WTC11 (cell line): ENCODE data around the gene GNAO1. TPM values are rescaled to one million over a fixed set of nuclear protein-coding genes. Genes with fewer than 3 reads are reported as not detected.

Source experiments
- ATAC-seq: fragments of 200-7000 bp; cut with Tn5 transposase; 2 replicates; pipeline ENCODE4 v1.10.0; 2021; ENCODE audit warnings: mild to moderate bottlenecking, moderate library complexity
- CTCF ChIA-PET: fragments of 300-600 bp; sonication (Branson Sonifier 250); formaldehyde crosslinking; loops from one replicate; lab custom pipeline; 2021; ENCODE audit warnings: antibody characterized with exemption; lab: Charles Lee
- POLR2A ChIA-PET: fragments of 350-600 bp; sonication (Branson Sonifier 250); formaldehyde crosslinking; loops from one replicate; lab custom pipeline; 2021; ENCODE audit warnings: antibody characterized with exemption; lab: Charles Lee
- DNase-seq: peaks from one replicate; pipeline ENCODE4 v3.0.0; 2021; ENCODE audit warnings: low spot score
- H3K27ac Mint-ChIP-seq: 2 replicates; pipeline ENCODE4 v1.8.0; 2021; ENCODE audit warnings: mixed read lengths
- H3K27me3 Mint-ChIP-seq: 2 replicates; pipeline ENCODE4 v1.8.0; 2021; ENCODE audit warnings: low read depth, mild to moderate bottlenecking, moderate library complexity, mixed read lengths
- H3K36me3 Mint-ChIP-seq: 2 replicates; pipeline ENCODE4 v1.8.0; 2021; ENCODE audit warnings: mixed read lengths
- H3K4me1 Mint-ChIP-seq: 2 replicates; pipeline ENCODE4 v1.8.0; 2022; ENCODE audit warnings: mixed read lengths
- H3K4me3 Mint-ChIP-seq: 2 replicates; pipeline ENCODE4 v1.8.0; 2021; ENCODE audit warnings: mild to moderate bottlenecking, moderate library complexity, mixed read lengths
- H3K9me3 Mint-ChIP-seq: 2 replicates; pipeline ENCODE4 v1.8.0; 2021; ENCODE audit warnings: mixed read lengths
- ARID4B ChIP-seq: sonication (generic); formaldehyde crosslinking; IDR thresholded peaks from 2 replicates; pipeline ENCODE4 v1.8.0; 2023; ENCODE audit warnings: missing genetic modification reagents, mild to moderate bottlenecking, borderline replicate concordance
- CREB1 ChIP-seq: sonication (generic); formaldehyde crosslinking; IDR thresholded peaks from 2 replicates; pipeline ENCODE4 v1.8.0; 2023; ENCODE audit warnings: mild to moderate bottlenecking, missing genetic modification reagents
- ELF4 ChIP-seq: sonication (generic); formaldehyde crosslinking; IDR thresholded peaks from 2 replicates; pipeline ENCODE4 v1.8.1; 2022; ENCODE audit warnings: low read depth, mild to moderate bottlenecking, moderate library complexity, missing genetic modification reagents
- ERG ChIP-seq: fragments of 250-450 bp; sonication (Bioruptor Pico); IDR thresholded peaks from 2 replicates; pipeline ENCODE4 v1.8.0; 2021; ENCODE audit warnings: mild to moderate bottlenecking
- GTF2I ChIP-seq: fragments of 250-450 bp; sonication (Bioruptor Pico); conservative IDR thresholded peaks from 2 replicates; pipeline ENCODE4 v1.4.0; 2021; ENCODE audit warnings: mild to moderate bottlenecking
- HMGA2 ChIP-seq: fragments of 250-450 bp; sonication (Bioruptor Pico); IDR thresholded peaks from 2 replicates; pipeline ENCODE4 v1.4.0; 2021; ENCODE audit warnings: mild to moderate bottlenecking, moderate library complexity
- MYBL2 ChIP-seq: sonication (generic); formaldehyde crosslinking; IDR thresholded peaks from 2 replicates; pipeline ENCODE4 v1.8.1; 2023; ENCODE audit warnings: mild to moderate bottlenecking, moderate library complexity, missing genetic modification reagents
- NFATC4 ChIP-seq: fragments of 250-450 bp; sonication (Bioruptor Pico); IDR thresholded peaks from 2 replicates; pipeline ENCODE4 v1.9.0; 2021; ENCODE audit warnings: mild to moderate bottlenecking
- NFE2L1 ChIP-seq: sonication (generic); formaldehyde crosslinking; IDR thresholded peaks from 2 replicates; pipeline ENCODE4 v1.8.1; 2023; ENCODE audit warnings: missing genetic modification reagents
- PRRX2 ChIP-seq: fragments of 250-450 bp; sonication (Bioruptor Pico); IDR thresholded peaks from 2 replicates; pipeline ENCODE4 v1.8.0; 2021; ENCODE audit warnings: mild to moderate bottlenecking
- RELA ChIP-seq: sonication (generic); formaldehyde crosslinking; IDR thresholded peaks from 2 replicates; pipeline ENCODE4 v1.8.1; 2022; ENCODE audit warnings: missing genetic modification reagents, mild to moderate bottlenecking, borderline replicate concordance
- SMAD4 ChIP-seq: sonication (generic); formaldehyde crosslinking; IDR thresholded peaks from 2 replicates; pipeline ENCODE4 v1.8.0; 2022; ENCODE audit warnings: mild to moderate bottlenecking, missing genetic modification reagents
- SP1 ChIP-seq: sonication (generic); formaldehyde crosslinking; conservative IDR thresholded peaks from 2 replicates; pipeline ENCODE4 v1.8.1; 2022; ENCODE audit warnings: missing genetic modification reagents
- ZNF138 ChIP-seq: sonication (generic); formaldehyde crosslinking; conservative IDR thresholded peaks from 2 replicates; pipeline ENCODE4 v1.8.1; 2022; ENCODE audit warnings: mild to moderate bottlenecking, moderate library complexity, missing genetic modification reagents
- ZNF263 ChIP-seq: sonication (generic); formaldehyde crosslinking; IDR thresholded peaks from 2 replicates; pipeline ENCODE4 v1.8.1; 2022; ENCODE audit warnings: low read depth, mild to moderate bottlenecking, moderate library complexity, missing genetic modification reagents
- ZNF671 ChIP-seq: fragments of 250-450 bp; sonication (Bioruptor Pico); IDR thresholded peaks from 2 replicates; pipeline ENCODE4 v1.8.0; 2021; ENCODE audit warnings: mild to moderate bottlenecking
- total RNA-seq: library from RNA; stranded (reverse); gene quantifications from 3 replicates; pipeline ENCODE4 v1.2.3, GENCODE V29; 2021
- TF ChIP-seq, protein P1 (sequence below): fragments of 250-450 bp; sonication (Bioruptor Pico); IDR thresholded peaks from 2 replicates; pipeline ENCODE4 v1.9.0; 2021; ENCODE audit warnings: mild to moderate bottlenecking
- TF ChIP-seq, protein P2 (sequence below): sonication (generic); formaldehyde crosslinking; IDR thresholded peaks from 2 replicates; pipeline ENCODE4 v1.8.1; 2022; ENCODE audit warnings: low read depth, missing genetic modification reagents, borderline replicate concordance
- TF ChIP-seq, protein P3 (sequence below): sonication (generic); formaldehyde crosslinking; IDR thresholded peaks from 2 replicates; pipeline ENCODE4 v1.8.0; 2022; ENCODE audit warnings: mild to moderate bottlenecking, missing genetic modification reagents

GNAO1 gene
- total RNA-seq, 1 experiment from 2014 or later, result 30.6 TPM

- TF ChIP-seq ERG (CRISPR knock-in tag) (no peak), ZNF138 (no peak), ZNF671 (CRISPR knock-in tag) (no peak)
Observed at GRCh38 chr16:56369202-56369601, 177.9 kb downstream of the GNAO1 start (continued).

DNA sequence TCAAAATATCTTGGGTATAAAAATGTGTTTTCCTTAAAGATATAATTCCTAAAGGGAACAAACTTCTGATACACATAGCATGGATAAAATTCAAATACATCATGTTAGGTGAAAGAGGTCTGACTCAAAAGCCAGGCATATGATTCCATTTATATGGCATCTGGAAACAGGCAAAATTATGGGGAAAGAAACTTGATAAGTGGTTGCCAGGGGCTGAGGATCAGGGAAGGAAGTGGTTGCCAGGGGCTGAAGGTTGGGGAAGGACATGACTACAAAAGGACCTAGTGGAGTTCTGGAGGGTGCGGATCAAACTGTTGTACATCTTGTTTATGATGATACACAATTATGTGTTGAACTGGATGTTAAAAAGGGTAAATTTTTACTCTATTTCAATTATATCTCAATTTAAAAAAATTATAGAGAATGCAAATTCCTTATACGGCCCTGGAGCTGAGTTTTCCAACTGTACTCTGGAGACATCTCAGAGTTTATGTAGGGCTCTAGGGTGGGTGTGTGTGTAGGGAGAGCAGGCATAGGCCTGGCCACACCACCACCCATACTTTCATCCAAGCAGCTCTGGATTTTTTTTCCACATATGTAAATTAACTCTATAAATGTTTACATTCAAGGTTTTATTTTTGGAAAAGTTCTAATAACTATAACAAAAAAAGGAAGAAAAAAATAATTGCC is 179.0 kb downstream of the GNAO1 start:
- ChIA-PET CTCF (interaction anchor here (1.4 to 3.9 kb wide), 2 partner anchors 14 to 31 kb away, joined by 3 to 17 read pairs; no protein-coding TSS in a partner anchor), POLR2A (no interaction called here)
- Mint-ChIP-seq H3K36me3 (peaks cover 13% of the 10 kb centered on the region; the same call in 1 of the 2 replicates), H3K4me3 (no peak overlapping the region), H3K4me1 (peaks cover 9% of the 10 kb centered on the region; the same call in 1 of the 2 replicates), H3K27ac (no peak overlapping the region), H3K27me3 (no peaks in the 10 kb centered on the region), H3K9me3 (no peaks in the 10 kb centered on the region)
- DNase-seq (no peak), ATAC-seq (no peak)
- TF ChIP-seq ZNF671 (CRISPR knock-in tag) (no peak), ARID4B (no peak), MYBL2 (CRISPR knock-in tag) (no peak), PRRX2 (no peak), NFE2L1 (no peak), CREB1 (CRISPR knock-in tag) (no peak), SMAD4 (no peak), SP1 (CRISPR knock-in tag) (no peak), NFATC4 (CRISPR knock-in tag) (no peak), GTF2I (CRISPR knock-in tag) (no peak), HMGA2 (CRISPR knock-in tag) (no peak), ELF4 (no peak), ZNF263 (no peak), RELA (no peak)
- TF ChIP-seq, protein P1, sequence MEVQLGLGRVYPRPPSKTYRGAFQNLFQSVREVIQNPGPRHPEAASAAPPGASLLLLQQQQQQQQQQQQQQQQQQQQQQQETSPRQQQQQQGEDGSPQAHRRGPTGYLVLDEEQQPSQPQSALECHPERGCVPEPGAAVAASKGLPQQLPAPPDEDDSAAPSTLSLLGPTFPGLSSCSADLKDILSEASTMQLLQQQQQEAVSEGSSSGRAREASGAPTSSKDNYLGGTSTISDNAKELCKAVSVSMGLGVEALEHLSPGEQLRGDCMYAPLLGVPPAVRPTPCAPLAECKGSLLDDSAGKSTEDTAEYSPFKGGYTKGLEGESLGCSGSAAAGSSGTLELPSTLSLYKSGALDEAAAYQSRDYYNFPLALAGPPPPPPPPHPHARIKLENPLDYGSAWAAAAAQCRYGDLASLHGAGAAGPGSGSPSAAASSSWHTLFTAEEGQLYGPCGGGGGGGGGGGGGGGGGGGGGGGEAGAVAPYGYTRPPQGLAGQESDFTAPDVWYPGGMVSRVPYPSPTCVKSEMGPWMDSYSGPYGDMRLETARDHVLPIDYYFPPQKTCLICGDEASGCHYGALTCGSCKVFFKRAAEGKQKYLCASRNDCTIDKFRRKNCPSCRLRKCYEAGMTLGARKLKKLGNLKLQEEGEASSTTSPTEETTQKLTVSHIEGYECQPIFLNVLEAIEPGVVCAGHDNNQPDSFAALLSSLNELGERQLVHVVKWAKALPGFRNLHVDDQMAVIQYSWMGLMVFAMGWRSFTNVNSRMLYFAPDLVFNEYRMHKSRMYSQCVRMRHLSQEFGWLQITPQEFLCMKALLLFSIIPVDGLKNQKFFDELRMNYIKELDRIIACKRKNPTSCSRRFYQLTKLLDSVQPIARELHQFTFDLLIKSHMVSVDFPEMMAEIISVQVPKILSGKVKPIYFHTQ, result no peak
- TF ChIP-seq, protein P2, sequence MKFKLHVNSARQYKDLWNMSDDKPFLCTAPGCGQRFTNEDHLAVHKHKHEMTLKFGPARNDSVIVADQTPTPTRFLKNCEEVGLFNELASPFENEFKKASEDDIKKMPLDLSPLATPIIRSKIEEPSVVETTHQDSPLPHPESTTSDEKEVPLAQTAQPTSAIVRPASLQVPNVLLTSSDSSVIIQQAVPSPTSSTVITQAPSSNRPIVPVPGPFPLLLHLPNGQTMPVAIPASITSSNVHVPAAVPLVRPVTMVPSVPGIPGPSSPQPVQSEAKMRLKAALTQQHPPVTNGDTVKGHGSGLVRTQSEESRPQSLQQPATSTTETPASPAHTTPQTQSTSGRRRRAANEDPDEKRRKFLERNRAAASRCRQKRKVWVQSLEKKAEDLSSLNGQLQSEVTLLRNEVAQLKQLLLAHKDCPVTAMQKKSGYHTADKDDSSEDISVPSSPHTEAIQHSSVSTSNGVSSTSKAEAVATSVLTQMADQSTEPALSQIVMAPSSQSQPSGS (CRISPR knock-in tag), result no peak
- TF ChIP-seq, protein P3, sequence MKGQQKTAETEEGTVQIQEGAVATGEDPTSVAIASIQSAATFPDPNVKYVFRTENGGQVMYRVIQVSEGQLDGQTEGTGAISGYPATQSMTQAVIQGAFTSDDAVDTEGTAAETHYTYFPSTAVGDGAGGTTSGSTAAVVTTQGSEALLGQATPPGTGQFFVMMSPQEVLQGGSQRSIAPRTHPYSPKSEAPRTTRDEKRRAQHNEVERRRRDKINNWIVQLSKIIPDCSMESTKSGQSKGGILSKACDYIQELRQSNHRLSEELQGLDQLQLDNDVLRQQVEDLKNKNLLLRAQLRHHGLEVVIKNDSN, result no peak
